ENCODE data around the gene SHCBP1. TPM values are rescaled to one million over a fixed set of nuclear protein-coding genes. Genes with fewer than 3 reads are reported as not detected.
A peak's percentile ranks its signal among the peaks of the same experiment; 100 is the strongest.

The SHCBP1 gene
- total and polyA plus RNA-seq, 2 of the 4 experiments (the other 2 are of a cell fraction) = 18.3 to 18.6 TPM

DNA sequence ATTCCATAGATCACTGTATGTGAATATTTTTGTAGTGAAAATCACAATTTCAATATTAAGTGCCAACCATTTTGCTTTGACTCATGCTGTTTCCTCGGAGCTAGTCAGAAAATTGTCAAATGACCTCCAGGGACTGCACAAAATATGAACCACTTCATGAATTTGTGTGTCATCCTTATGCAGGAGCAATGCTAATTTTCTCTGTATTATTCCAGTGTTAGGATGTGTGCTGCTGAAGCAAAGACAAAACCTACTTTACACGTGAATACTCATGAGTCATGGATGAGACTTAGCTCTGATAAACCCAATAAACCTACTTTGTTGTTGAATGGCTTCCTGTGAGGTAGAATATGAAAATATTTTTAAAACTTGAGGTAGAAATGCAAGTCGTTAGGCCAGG lies 65.2 kb downstream of the SHCBP1 start:
- TF ChIP-seq NFE2L2 (IDR thresholded peaks at IDR 0.05; ENCODE audit: low read depth, low read length) = no peak
- no peak for TF ChIP-seq RCOR1 (IDR thresholded peaks at IDR 0.05; ENCODE audit: insufficient replicate concordance, low read length)
- peak; percentile 62 for TF ChIP-seq BHLHE40 (IDR thresholded peaks at IDR 0.05; ENCODE audit: low read depth, low read length)
- no peak for TF ChIP-seq FOS (IDR thresholded peaks at IDR 0.05; ENCODE audit: low read depth, low read length)
- TF ChIP-seq CHD1 (IDR thresholded peaks at IDR 0.05; ENCODE audit: low read depth, low read length) = no peak
- no peak for TF ChIP-seq MAZ (IDR thresholded peaks at IDR 0.05; ENCODE audit: borderline replicate concordance, low read depth, low read length)
- TF ChIP-seq, protein P1, sequence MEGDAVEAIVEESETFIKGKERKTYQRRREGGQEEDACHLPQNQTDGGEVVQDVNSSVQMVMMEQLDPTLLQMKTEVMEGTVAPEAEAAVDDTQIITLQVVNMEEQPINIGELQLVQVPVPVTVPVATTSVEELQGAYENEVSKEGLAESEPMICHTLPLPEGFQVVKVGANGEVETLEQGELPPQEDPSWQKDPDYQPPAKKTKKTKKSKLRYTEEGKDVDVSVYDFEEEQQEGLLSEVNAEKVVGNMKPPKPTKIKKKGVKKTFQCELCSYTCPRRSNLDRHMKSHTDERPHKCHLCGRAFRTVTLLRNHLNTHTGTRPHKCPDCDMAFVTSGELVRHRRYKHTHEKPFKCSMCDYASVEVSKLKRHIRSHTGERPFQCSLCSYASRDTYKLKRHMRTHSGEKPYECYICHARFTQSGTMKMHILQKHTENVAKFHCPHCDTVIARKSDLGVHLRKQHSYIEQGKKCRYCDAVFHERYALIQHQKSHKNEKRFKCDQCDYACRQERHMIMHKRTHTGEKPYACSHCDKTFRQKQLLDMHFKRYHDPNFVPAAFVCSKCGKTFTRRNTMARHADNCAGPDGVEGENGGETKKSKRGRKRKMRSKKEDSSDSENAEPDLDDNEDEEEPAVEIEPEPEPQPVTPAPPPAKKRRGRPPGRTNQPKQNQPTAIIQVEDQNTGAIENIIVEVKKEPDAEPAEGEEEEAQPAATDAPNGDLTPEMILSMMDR (conservative IDR thresholded peaks at IDR 0.05; ENCODE audit: low read depth, low read length) = no peak
- TF ChIP-seq, protein P2, sequence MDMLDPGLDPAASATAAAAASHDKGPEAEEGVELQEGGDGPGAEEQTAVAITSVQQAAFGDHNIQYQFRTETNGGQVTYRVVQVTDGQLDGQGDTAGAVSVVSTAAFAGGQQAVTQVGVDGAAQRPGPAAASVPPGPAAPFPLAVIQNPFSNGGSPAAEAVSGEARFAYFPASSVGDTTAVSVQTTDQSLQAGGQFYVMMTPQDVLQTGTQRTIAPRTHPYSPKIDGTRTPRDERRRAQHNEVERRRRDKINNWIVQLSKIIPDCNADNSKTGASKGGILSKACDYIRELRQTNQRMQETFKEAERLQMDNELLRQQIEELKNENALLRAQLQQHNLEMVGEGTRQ (IDR thresholded peaks at IDR 0.05; ENCODE audit: low read depth, low read length) = no peak
- no peak for TF ChIP-seq RFX5 (IDR thresholded peaks at IDR 0.05; ENCODE audit: low read depth, low read length)
- ChIA-PET CTCF (interaction anchor here (0.9 kb wide), 1 partner anchor 26 kb away, joined by 3 read pairs; no protein-coding TSS in a partner anchor), POLR2A (ENCODE audit: unreplicated experiment) (no interaction called here)
- dilution Hi-C loops (cut with HindIII; ENCODE audit: low sequenced_read_pairs, unreplicated experiment) = no loop called here
- Histone ChIP-seq H3K4me2 (ENCODE audit: low read depth, low read length) (no peak overlapping the region), H2BK120ac (ENCODE audit: low read depth, low read length) (no peak overlapping the region), H2AK5ac (ENCODE audit: low read depth, low read length) (no peak overlapping the region), H4K5ac (ENCODE audit: low read depth, low read length) (no peak overlapping the region), H4K91ac (ENCODE audit: insufficient read depth, low read depth, low read length) (no peak overlapping the region), H4K20me1 (ENCODE audit: insufficient read depth, low read length) (no peaks in the 10 kb centered on the region), H2AK9ac (replicated peaks; ENCODE audit: low read depth, low read length, poor library complexity) (no peak overlapping the region), H3K27ac (ENCODE audit: insufficient read depth, low read length) (no peak overlapping the region), H3K56ac (ENCODE audit: extremely low read depth, insufficient read depth, low read length) (no peak overlapping the region), H3K4me3 (ENCODE audit: insufficient read depth, low read depth, low read length) (no peak overlapping the region), H3K27me3 (ENCODE audit: control insufficient read depth, insufficient read depth, low read length) (no peaks in the 10 kb centered on the region), H3K18ac (ENCODE audit: low read depth, low read length) (no peak overlapping the region), H3K9me1 (ENCODE audit: insufficient read depth, low read length) (no peaks in the 10 kb centered on the region), H3K9ac (ENCODE audit: low read depth, low read length) (no peak overlapping the region), H3K4me1 (ENCODE audit: control insufficient read depth, insufficient read depth, low read length) (no peaks in the 10 kb centered on the region), H3K23ac (ENCODE audit: low read depth, low read length) (no peak overlapping the region), H3K14ac (replicated peaks; ENCODE audit: low read depth, low read length) (0 out of 2 replicates have a peak overlapping the region, but pooled peaks have one; percentile 9), H3K36me3 (ENCODE audit: control insufficient read depth, insufficient read depth, low read length) (no peaks in the 10 kb centered on the region), H3K4ac (ENCODE audit: low read depth, low read length) (no peak overlapping the region), H3K9me3 (ENCODE audit: control insufficient read depth, insufficient read depth, low read length) (no peaks in the 10 kb centered on the region), H2BK20ac (ENCODE audit: low read depth, low read length) (no peak overlapping the region), H2BK15ac (ENCODE audit: low read depth, low read length) (no peak overlapping the region), H2AFZ (replicated peaks; ENCODE audit: low read length, poor library complexity) (no peak overlapping the region), H3K79me1 (ENCODE audit: low read depth in 1 of 2, low read length in 2 of 2) (no peaks in the 10 kb centered on the region), H4K8ac (ENCODE audit: low read depth in 2 of 2, low read length in 2 of 2) (no peak overlapping the region), H2BK5ac (ENCODE audit: low read depth, low read length, poor library complexity, severe bottlenecking) (no peak overlapping the region)
- no TSS peak for BruUV-seq (replicated peaks)
- no CpG with 5 or more reads among the region's 3 CpGs for WGBS, 2 experiments (ENCODE audit: extremely low coverage in 2 of 2, insufficient read length in 1 of 2)
- intact Hi-C loops (cut with micrococcal nuclease) = no loop called here
- DNase-seq = peak; percentile 54
- peak; percentile 16; the same call in 1 of the 2 replicates for ATAC-seq (ENCODE audit: low read depth)
- in situ Hi-C loops (cut with MboI; ENCODE audit: low sequenced_read_pairs) = loop anchor here (5.0 kb wide), 1 partner anchor 51 kb away; no protein-coding TSS in a partner anchor

All from IMR-90 (cell line).